Myocyte (in vitro differentiated cells): ENCODE measurements around the gene PKN3. TPM values are rescaled to one million over a fixed set of nuclear protein-coding genes. Genes with fewer than 3 reads are reported as not detected.
"Not testable (repeated sequence)": the region's sequence is repeated elsewhere in the genome, so short reads cannot be mapped to it uniquely, and the experiment has no call there.

ENCODE experiments used
- DNase-seq: peaks from one replicate; pipeline ENCODE4 v3.0.0-alpha.2; 2012; ENCODE audit warnings: low read depth
- total RNA-seq: library from RNA; depleted of rRNA; stranded (reverse); fragments of >200 nt; gene quantifications from 2 replicates; pipeline ENCODE4 v1.2.3, GENCODE V29; 2014

PKN3 gene
- total RNA-seq, 1 donor from 2014 or later: 2.0 TPM

DNA sequence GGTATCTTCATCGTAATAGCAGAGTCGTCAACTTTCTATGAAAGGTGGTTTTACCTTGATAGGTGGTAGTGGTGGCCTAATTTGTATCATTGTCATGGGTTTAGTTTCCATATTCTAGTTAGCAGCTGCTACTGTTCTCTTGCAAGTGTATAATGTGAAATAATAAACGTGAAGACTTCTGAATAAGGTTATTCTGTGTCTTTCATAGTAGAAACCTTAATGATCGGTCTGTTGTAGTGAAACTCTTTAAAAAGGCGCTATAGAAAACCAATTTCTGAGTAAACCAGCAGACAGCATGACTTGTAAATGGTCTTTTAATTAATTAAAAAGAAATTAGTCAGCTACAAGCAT lies 11.6 kb upstream of the PKN3 start:
- DNase-seq: no peak

DNA sequence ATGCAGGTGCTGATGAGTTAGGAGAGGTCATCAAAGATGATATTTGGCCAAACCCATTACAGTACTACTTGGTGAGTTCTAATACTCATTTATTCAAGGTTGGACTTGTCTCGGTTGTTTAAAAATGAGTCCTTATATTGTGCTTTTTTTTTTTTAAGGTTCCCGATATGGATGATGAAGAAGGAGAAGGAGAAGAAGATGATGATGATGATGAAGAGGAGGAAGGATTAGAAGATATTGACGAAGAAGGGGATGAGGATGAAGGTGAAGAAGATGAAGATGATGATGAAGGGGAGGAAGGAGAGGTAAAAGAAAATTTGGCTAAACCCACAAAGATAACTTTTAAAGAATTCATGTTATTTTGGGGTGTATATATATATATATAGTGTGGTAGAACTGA lies 8.6 kb upstream of the PKN3 start:
- not testable (repeated sequence) for DNase-seq

DNA sequence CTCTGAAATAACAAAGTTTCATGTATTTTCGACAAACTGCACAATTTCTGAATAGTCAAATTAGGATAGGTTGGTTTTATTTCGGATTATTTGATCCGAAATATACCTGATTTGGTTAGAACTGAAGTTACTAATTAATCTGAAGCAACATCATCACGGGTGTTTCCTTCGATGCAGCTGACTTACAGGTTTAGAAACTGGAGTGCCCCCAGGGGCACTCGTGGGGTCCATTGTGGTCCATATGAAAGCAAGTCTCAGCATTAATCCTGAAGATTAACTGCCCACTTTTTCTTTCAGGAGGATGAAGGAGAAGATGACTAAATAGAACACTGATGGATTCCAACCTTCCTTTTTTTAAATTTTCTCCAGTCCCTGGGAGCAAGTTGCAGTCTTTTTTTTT lies 8.0 kb upstream of the PKN3 start:
- DNase-seq: no peak

DNA sequence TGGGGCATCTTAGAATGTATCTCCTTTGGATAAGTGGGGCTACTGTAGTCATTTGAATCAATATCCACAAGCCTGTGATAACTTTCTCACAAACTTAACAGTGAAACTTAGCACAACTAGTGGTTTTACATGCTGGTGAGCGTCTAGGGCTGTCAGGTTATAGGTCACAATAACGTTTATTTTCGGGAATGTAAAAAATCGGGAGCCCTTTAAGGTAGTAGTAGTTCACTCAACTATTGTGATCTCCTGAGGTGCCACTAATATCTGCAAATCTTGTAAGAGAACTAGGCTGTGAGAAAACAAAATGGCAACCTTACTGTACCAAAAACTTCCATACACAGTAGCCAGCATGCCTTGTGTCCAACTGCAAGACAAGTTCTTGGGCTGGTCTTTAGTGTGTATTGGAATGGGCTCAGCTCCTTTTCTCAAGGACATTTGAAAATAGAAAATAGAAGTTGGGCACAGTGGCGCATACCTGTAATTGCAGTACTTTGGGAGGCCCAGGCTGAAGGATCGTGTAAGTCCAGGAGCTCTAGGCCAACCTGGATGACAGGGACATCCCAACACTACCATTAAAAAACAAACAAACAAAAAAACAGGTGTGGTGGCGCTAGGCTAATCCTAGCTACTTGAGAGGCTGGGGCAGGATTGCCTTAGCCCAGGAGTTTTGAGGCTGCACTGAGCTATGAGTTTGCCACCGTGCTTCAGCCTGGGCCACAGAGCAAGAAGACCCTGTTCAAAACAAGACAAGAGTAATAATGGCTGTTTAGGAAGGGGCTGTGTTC lies 5.2 kb upstream of the PKN3 start:
- no peak for DNase-seq

DNA sequence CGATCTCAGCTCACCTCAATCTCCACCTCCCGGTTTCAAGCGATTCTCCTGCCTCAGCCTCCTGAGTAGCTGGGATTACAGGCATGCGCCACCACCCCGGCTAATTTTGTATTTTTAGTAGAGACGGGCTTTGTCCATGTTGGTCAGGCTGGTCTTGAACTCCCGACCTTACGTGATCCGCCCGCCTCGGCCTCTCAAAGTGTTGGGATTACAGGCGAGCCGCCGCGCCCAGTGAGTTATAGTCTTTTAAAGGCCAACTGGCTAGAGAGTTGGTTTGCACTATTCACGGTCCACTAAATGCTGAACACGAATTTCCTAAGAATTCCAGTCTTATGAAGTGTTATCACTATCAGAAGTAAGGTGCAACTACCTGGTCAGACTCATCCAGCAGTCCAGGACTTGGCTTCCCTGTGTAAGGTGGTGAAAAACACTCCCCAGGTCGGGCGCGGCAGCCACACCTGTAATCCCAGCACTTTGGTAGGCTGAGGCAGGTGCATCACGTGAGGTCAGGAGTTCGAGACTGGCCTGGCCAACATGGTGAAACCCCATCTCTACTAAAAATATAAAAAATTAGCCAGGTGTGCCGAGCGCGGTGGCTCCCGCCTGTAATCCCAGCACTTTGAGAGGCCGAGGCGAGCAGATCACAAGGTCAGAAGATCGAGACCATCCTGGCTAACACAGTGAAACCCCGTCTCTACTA lies 3.1 kb upstream of the PKN3 start:
- not testable (repeated sequence) for DNase-seq

DNA sequence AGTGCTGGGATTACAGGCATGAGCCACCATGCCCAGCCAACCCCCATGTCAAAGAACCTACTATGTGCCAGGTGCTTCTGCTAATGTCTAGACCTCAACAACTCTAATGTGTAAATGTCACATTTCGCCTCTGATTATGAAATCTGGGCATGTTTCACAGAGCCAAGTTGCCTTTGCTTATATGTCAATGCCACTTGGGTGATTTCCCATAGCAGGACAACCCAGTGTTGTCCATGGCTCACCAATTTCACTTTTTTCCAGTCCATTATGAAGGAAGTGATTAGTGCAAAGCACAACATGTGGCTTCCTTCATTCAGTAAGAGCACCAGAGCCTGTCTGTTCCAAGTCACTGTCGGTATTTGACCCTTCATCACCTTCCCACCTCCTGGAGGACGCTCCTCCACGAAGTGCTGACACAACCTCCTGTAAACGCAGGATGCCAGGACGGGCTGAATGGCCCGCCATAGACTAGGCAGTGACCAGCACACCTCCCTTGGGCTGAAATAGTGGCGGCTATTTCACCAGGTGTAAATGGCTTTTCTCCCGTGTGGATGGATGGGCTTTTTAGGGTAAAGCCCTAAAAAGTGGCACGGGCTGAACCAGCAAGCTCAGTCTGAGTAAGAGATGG lies 962 bp upstream of the PKN3 start:
- no peak for DNase-seq

DNA sequence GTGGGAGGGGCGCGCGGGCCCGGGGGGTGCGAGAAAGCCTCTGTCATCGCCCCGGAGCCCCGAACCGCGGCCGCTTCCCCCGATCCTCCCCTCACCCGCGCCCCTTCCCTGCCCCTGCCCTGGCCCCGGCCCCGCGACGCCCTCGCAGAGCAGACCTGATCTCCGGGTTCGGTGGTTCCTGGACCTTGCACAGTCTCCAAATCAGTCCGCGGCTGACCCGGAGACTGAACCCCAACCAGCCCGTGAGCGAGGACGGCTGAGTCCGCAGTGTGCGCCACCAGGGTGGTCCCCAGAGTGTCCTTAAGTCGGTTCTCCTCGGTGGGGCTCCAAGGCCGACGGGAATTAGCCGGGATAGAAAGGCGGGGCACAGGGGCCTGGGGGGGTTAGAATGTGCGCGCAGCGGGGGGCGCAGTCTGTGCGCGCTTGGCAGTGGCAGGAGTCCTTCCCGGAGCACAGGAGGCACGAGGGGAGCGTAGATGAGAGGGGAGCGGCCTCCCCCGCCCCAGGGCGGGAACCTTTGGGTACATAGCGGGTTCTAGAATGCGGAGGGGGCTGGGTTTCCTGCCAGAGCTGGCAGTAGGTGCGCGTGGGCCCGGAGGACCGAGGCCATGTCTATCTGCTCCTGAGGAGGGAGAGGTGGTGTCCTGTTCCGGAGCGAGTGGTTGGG lies 779 bp downstream of the PKN3 start:
- no peak for DNase-seq

DNA sequence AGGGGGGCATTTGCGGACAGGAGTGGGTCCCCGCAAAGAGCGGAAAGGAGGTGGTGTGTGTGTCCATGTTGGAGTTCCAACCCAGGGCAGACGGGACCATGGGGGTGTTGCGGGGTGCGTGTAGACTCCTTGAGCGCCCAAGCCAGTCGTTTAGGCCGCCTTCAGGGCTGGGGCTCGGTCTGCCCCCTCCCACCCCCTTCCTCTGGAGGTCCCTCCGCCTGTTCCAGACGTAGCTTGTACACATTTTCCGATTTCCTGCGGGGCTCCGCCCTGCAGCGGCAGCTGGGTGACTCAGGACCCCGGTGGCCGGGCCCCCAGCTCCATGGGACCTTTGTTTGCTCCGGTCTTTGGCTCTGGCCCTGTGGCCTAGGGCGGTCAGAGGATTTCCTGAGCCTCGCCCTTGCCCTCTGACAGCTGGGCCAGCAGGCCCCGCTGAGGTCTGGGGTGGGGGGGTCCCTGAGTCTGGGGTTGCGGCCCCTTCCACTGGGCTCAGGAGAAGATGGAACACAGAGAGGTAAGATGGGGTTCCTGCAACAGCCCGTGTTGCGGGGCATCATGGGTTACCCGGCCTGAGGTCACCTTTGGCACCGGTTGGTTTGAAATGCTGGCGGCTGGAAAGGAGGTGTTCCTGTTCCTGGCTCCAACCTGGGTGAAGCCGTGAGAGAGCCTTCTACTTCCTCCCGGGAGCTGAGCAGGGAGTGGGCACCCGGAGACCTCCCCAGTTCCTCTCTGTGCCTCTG lies 1.5 kb downstream of the PKN3 start:
- no peak for DNase-seq

DNA sequence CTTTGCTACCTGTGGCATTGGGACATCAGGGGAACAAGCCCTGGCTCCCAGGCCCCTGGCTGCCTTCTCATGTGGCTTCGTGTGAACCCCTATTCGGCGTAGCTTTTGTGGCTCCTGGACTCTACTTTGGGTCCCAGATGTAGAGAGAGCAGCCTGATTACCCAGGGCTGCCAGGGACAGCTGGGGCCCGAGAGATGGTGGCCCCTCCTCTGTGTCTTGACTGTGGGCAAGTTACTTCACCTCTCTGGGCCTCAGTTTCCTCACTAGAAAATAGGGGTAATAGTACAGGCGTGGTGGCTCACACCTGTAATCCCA lies 2.0 kb downstream of the PKN3 start:
- no peak for DNase-seq

DNA sequence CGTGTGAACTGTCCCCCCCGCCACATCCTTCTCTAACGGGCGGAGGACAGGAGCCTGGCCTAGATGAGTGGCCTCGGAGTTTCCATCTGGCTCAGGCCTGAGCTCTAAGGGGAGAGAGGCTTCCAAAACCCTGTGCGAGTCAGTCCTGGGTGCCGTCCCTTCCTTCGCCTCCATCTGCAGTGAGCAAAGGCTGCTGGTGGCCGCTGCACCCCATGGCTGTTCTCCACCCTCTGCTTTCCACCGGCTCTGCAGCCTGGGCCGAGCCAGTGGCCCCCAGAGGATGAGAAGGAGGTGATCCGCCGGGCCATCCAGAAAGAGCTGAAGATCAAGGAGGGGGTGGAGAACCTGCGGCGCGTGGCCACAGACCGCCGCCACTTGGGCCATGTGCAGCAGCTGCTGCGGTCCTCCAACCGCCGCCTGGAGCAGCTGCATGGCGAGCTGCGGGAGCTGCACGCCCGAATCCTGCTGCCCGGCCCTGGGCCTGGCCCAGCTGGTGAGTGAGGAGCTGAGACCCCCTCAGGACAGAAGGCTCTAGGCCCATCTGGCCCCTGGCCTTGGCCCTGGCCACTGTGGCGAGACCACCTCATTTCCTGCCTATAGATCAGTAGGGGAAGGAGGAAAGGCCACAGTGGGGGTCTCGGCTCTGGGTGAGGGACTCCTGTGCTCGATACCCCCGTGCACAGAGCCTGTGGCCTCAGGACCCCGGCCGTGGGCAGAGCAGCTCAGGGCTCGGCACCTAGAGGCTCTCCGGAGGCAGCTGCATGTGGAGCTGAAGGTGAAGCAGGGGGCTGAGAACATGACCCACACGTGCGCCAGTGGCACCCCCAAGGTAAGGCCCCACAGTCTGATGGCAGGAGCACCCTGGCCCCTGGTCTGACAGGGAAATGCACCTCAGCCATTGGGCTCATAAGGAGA lies 3.0 kb downstream of the PKN3 start:
- DNase-seq: no peak

DNA sequence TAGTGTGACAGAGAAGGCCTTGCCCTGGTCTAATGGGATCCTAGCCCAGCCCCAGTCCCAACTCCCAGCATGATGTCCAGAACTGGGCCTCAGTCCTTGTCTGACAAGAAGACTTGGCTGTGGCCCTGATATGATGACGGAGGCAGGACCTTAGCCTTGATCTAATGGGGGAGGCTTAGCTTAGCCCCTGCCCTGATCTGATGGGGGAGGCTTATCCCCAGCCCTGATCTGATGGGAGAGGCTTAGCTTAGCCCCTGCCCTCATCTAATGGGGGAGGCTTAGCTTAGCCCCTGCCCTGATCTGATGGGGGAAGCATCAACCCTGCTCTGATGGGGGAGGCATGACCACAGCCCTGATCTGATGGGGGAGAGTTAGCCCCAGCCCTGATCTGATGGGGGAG lies 3.7 kb downstream of the PKN3 start:
- no peak for DNase-seq

DNA sequence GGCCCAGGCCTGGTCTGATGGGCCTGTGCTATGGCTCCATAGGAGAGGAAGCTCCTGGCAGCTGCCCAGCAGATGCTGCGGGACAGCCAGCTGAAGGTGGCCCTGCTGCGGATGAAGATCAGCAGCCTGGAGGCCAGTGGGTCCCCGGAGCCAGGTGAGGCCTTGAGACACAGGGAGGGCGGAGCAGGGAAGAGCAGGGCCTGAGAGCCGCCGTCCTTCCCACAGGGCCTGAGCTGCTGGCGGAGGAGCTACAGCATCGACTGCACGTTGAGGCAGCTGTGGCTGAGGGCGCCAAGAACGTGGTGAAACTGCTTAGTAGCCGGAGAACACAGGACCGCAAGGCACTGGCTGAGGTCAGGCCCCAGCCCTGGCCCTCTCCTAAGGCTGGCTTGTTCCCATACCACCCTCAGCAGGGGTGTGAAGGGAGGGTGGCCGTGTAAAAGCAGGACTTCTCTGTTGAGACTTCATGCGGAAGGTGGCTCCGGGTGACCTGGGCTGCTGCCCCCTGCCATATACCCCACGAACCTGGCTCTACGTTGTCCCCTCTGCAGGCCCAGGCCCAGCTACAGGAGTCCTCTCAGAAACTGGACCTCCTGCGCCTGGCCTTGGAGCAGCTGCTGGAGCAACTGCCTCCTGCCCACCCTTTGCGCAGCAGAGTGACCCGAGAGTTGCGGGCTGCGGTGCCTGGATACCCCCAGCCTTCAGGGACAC lies 4.5 kb downstream of the PKN3 start:
- no peak for DNase-seq

DNA sequence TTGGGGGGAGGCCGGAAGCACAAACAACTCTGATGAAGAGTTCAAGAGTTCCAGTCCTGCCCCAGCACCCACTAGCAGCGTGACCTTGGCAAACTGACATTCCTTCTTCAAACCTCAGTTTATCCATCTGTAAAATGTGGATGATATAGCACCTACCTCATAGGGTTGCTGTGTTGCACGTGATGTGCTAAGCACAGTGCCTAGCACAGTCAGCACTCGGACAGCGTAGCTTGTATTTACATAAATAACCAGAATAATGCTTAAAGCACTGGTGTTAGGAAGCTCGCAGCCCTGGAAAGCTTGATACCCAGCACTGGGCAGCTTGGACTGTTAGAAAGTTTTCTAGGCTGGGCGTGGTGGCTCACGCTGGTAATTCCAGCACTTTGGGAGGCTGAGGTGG lies 5.1 kb downstream of the PKN3 start:
- no peak for DNase-seq

DNA sequence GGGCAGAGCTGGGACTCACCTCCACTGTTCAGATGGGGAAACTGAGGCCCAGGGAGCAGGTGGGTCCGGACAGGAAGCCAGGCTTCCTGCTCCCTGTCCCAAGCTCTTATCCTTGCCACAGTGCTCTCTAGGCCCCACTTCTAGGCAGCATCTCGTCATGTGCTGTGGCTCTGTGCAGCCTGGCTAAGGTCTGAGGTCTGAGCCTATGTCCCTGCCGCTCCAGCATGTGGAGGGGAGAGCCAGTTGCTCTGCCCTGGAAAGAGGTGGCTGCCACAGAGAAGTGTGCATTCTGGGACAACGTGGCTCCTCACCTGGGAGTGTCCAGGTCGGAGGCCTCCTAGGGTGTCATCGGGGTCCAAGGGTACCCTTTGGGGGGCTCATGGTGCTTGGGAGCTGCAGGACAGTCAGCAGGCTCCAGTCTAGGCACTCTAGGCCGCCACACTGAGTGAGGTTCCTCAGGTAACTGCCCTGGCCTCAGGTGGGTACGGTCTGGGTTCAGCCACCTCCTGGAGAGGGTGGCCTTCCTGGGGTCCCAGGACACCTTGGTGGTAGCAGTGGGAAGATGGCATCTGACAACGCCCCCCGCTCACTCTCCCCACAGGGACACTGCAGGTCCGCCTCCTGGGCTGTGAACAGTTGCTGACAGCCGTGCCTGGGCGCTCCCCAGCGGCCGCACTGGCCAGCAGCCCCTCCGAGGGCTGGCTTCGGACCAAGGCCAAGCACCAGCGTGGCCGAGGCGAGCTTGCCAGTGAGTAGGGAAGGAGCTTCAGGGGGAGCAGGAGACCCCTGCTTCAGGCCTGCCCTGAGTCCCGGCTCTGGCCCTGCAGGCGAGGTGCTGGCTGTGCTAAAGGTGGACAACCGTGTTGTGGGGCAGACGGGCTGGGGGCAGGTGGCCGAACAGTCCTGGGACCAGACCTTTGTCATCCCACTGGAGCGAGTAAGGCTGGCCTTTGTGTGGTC lies 10.4 kb downstream of the PKN3 start:
- DNase-seq: no peak

DNA sequence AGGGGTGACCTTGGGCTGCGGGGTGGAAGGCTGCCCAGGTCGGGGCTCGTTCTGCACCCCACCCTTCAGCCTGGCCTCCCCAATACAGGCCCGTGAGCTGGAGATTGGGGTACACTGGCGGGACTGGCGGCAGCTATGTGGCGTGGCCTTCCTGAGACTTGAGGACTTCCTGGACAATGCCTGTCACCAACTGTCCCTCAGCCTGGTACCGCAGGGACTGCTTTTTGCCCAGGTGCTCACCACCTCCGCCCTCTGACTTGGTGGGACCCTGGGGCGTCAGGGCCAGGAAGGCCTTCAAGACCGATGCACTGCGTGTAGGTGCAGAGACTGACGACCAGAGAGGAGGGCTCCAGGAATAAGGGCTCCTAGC lies 11.1 kb downstream of the PKN3 start:
- DNase-seq: no peak

DNA sequence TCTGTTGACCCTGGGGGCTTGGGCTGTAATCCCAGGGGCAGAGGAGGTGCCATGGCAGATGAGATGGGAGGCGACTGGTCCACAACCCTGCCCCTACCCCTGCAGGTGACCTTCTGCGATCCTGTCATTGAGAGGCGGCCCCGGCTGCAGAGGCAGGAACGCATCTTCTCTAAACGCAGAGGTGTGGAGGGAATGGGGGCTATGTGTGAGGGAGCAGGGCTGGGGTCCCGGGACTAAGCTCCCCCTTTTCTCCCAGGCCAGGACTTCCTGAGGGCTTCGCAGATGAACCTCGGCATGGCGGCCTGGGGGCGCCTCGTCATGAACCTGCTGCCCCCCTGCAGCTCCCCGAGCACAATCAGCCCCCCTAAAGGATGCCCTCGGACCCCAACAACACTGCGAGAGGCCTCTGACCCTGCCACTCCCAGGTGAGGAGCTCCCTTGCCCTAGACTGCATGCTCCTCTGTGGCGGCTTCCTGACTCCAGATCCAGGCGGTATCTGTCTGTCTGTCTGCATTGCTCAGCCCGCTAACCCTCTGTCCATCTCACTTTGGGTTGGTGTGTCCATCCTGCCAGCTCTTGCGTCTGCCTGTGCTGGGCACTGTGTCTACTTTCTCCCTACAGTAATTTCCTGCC lies 11.8 kb downstream of the PKN3 start:
- no peak for DNase-seq

DNA sequence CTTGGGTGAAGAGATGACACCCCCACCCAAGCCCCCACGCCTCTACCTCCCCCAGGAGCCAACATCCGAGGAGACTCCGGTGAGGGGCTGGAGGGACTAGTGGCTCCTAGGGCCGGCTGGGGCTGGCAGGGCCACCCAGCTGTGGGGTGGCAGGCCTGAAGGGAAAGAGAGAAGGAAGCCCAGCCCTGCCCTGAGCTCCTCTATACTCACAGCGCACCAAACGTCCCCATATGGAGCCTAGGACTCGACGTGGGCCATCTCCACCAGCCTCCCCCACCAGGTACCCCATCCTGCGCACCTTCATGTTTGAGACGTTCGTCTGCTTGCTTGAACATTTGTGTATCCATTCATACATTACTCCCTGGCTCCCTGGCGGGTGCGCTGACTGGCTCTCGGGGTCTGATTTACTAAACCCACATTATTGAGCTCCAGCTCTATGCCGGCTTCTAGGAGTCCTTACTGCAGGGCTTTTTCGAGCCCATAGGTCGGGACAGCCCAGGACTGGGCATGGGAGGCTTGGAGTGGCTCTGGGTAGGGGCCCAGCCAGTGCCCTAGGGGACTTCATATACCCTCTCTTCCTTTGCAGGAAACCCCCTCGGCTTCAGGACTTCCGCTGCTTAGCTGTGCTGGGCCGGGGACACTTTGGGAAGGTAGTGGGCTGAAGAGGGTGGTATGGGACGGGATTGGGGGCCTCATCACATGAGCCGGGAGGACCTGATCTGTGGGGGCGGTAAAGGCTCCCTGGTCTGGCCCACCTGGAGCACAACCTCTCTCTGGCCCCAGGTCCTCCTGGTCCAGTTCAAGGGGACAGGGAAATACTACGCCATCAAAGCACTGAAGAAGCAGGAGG lies 12.5 kb downstream of the PKN3 start:
- DNase-seq: no peak
